Measurements from ENCODE around the gene SEMA3G.
A peak's percentile ranks its signal among the peaks of the same experiment; 100 is the strongest.

GRCh38 chr3:52388933-52389332, 56.0 kb downstream of the SEMA3G start:
- no peak for TF ChIP-seq EZH2 (IDR thresholded peaks at IDR 0.05; ENCODE audit: low read length)
- TF ChIP-seq CTCF (optimal IDR thresholded peaks at IDR 0.05 in 1 of 3, IDR thresholded peaks at IDR 0.05 in 1 of 3, conservative IDR thresholded peaks at IDR 0.05 in 1 of 3; ENCODE audit: extremely low read depth in 1 of 3, insufficient read depth in 2 of 3, low read length in 3 of 3), result peak in 1 of 3 experiments; percentile 17
